ENCODE data around the gene TP53AIP1.

GRCh38 chr11:128943428-128943976 lies 831 bp upstream of the TP53AIP1 start:
- TF ChIP-seq CBX5 (IDR thresholded peaks at IDR 0.05; ENCODE audit: low read depth, low read length), result no peak
- no peak for TF ChIP-seq CTCF (IDR thresholded peaks at IDR 0.05; ENCODE audit: control extremely low read depth in 1 of 3, insufficient read depth in 1 of 3, low read depth in 1 of 3, low read length in 3 of 3)
- no peak for TF ChIP-seq TAF1 (IDR thresholded peaks at IDR 0.05; ENCODE audit: low read depth, low read length)
- no peak for TF ChIP-seq EP300 (IDR thresholded peaks at IDR 0.05; ENCODE audit: borderline replicate concordance in 1 of 2, low read depth in 2 of 2, low read length in 2 of 2)
- no peak for TF ChIP-seq POLR2A (IDR thresholded peaks at IDR 0.05; ENCODE audit: control extremely low read depth in 1 of 2, low read depth in 2 of 2, low read length in 2 of 2)
- TF ChIP-seq YY1 (IDR thresholded peaks at IDR 0.05; ENCODE audit: low read depth, low read length), result no peak
- TF ChIP-seq MAX (IDR thresholded peaks at IDR 0.05), result no peak
- no peak for TF ChIP-seq CHD1 (IDR thresholded peaks at IDR 0.05; ENCODE audit: low read depth, low read length)
- no peak for TF ChIP-seq HDAC6 (IDR thresholded peaks at IDR 0.05; ENCODE audit: low read depth, low read length)
- no peak for TF ChIP-seq RFX5 (IDR thresholded peaks at IDR 0.05; ENCODE audit: borderline replicate concordance, low read depth, low read length)
- TF ChIP-seq GTF2F1 (IDR thresholded peaks at IDR 0.05; ENCODE audit: borderline replicate concordance, low read depth, low read length), result no peak
- TF ChIP-seq CREB1 (IDR thresholded peaks at IDR 0.05), result no peak

Data from H1 (cell line).